HCT116 (cell line): Measurements from ENCODE around the gene CTU2. TPM values are rescaled to one million over a fixed set of nuclear protein-coding genes. Genes with fewer than 3 reads are reported as not detected.

ENCODE experiments used
- ATAC-seq: fragments of 200-7000 bp; cut with Tn5 transposase; 2 replicates; pipeline ENCODE4 v1.9.1; 2020; ENCODE audit warnings: mild to moderate bottlenecking, moderate library complexity
- BruUV-seq: library from RNA; stranded (reverse); fragments of 400-500 nt; replicated peaks from 2 replicates; lab custom pipeline; 2021; lab: Mats Ljungman, UMichigan
- CTCF ChIA-PET: fragments of 300-600 bp; sonication (Branson Sonifier 250); formaldehyde crosslinking; loops from one replicate; lab custom pipeline; 2021; ENCODE audit warnings: antibody characterized with exemption; lab: Charles Lee
- POLR2A ChIA-PET: fragments of 300-600, 350-600 bp; sonication (Branson Sonifier 250); formaldehyde crosslinking; loops from one replicate; lab custom pipeline; 2021; ENCODE audit warnings: antibody characterized with exemption; lab: Charles Lee
- RAD21 ChIA-PET, 2 experiments: fragments of 300-600 bp; sonication (Branson Sonifier 250); formaldehyde crosslinking; loops; one replicate each; lab custom pipeline; 2023; ENCODE audit warnings: low total read pairs in 2 of 2; ENCODE audit not compliant: uncharacterized antibody in 2 of 2, unreplicated experiment in 2 of 2, low non-redundant PET in 1 of 2; lab: Charles Lee
- DNase-seq: peaks from one replicate; pipeline ENCODE4 v3.0.0-alpha.2; 2010; ENCODE audit warnings: low read depth, low spot score
- H2AFZ ChIP-seq: fragments of 200-600 bp; shearing (Covaris generic), sonication (generic); 2 replicates; pipeline ENCODE4 v1.6.1; 2017; ENCODE audit warnings: low read depth, mixed run types, mixed read lengths, antibody characterized with exemption, low read length; ENCODE audit not compliant: poor library complexity, severe bottlenecking
- H3K27ac ChIP-seq: 2 replicates; pipeline ENCODE4 v1.5.1; 2012; ENCODE audit warnings: low read depth, low read length
- H3K27me3 ChIP-seq: fragments of 200-600 bp; sonication (generic); 2 replicates; pipeline ENCODE4 v1.6.1; 2016; ENCODE audit warnings: mixed run types, low read length, mixed read lengths; ENCODE audit not compliant: insufficient read depth
- H3K36me3 ChIP-seq, 2 experiments: fragments of 200-500 bp in 1 of 2; fragments of 200-600 bp in 1 of 2; sonication (Bioruptor generic) in 1 of 2; sonication (generic) in 1 of 2; 2 replicates each; pipeline versions ENCODE4 v1.5.1 to v1.6.1; 2014 to 2016; ENCODE audit warnings: low read length in 2 of 2, inconsistent platforms in 1 of 2, mixed read lengths in 1 of 2, mixed run types in 1 of 2; ENCODE audit not compliant: insufficient read depth in 2 of 2, control insufficient read depth in 1 of 2
- H3K4me1 ChIP-seq, 2 experiments: fragments of 200-600 bp in 1 of 2; sonication (generic) in 1 of 2; 2 replicates each; pipeline versions ENCODE4 v1.5.1 to v1.6.1; 2012 to 2017; ENCODE audit warnings: low read length in 2 of 2, inconsistent platforms in 1 of 2, mild to moderate bottlenecking in 1 of 2, mixed read lengths in 1 of 2, mixed run types in 1 of 2, moderate library complexity in 1 of 2; ENCODE audit not compliant: insufficient read depth in 2 of 2, control insufficient read depth in 1 of 2
- H3K4me2 ChIP-seq: fragments of 200-600 bp; sonication (generic); 2 replicates; pipeline ENCODE4 v1.6.1; 2017; ENCODE audit warnings: mixed run types, low read length, mixed read lengths
- H3K4me3 ChIP-seq, 2 experiments: fragments of 200-600 bp in 1 of 2; sonication (generic) in 1 of 2; replicated peaks in 1 of 2; 2 replicates each; pipeline ENCODE4 v1.5.1; 2011 to 2016; ENCODE audit warnings: low read length in 2 of 2, control low read depth in 1 of 2, low read depth in 1 of 2, mild to moderate bottlenecking in 1 of 2, mixed read lengths in 1 of 2, mixed run types in 1 of 2
- H3K79me2 ChIP-seq: fragments of 200-600 bp; sonication (generic); 2 replicates; pipeline ENCODE4 v1.6.1; 2017; ENCODE audit warnings: mild to moderate bottlenecking, mixed run types, low read length, moderate library complexity, mixed read lengths; ENCODE audit not compliant: insufficient read depth
- H3K9ac ChIP-seq: fragments of 200-600 bp; sonication (generic); 2 replicates; pipeline ENCODE4 v1.6.1; 2016; ENCODE audit warnings: low read length, mixed read lengths
- H3K9me2 ChIP-seq: fragments of 200-600 bp; sonication (generic), shearing (Covaris generic); 2 replicates; pipeline ENCODE4 v1.6.1; 2017; ENCODE audit warnings: mixed run types, mild to moderate bottlenecking, moderate library complexity; ENCODE audit not compliant: insufficient read depth
- H3K9me3 ChIP-seq, 2 experiments: fragments of 200-500 bp in 1 of 2; fragments of 200-600 bp in 1 of 2; sonication (Bioruptor generic) in 1 of 2; sonication (generic) in 1 of 2; 2 replicates each; pipeline ENCODE4 v1.6.1; 2014 to 2017; ENCODE audit warnings: low read length in 2 of 2, mixed read lengths in 2 of 2, inconsistent platforms in 1 of 2, low read depth in 1 of 2, mild to moderate bottlenecking in 1 of 2, mixed run types in 1 of 2, moderate library complexity in 1 of 2; ENCODE audit not compliant: control insufficient read depth in 1 of 2, insufficient read depth in 1 of 2
- H4K20me1 ChIP-seq: fragments of 200-600 bp; sonication (generic), shearing (Covaris generic); 2 replicates; pipeline ENCODE4 v1.6.1; 2017; ENCODE audit warnings: mixed run types, mild to moderate bottlenecking, moderate library complexity; ENCODE audit not compliant: insufficient read depth
- ATF3 ChIP-seq: IDR thresholded peaks from 2 replicates; pipeline ENCODE4 v1.6.1; 2012
- CBX3 ChIP-seq: IDR thresholded peaks from 2 replicates; pipeline ENCODE4 v1.6.1; 2012; ENCODE audit warnings: low read depth
- CEBPB ChIP-seq: IDR thresholded peaks from 2 replicates; pipeline ENCODE4 v1.6.1; 2012; ENCODE audit warnings: low read depth
- CTCF ChIP-seq, 3 experiments: fragments of 200-600 bp in 1 of 3; sonication (generic) in 1 of 3; IDR thresholded peaks in 2 of 3; conservative IDR thresholded peaks in 1 of 3; 2 replicates each; pipeline ENCODE4 v1.5.1; 2012 to 2017; ENCODE audit warnings: low read depth in 2 of 3, low read length in 2 of 3, antibody characterized with exemption in 1 of 3, borderline replicate concordance in 1 of 3, control low read depth in 1 of 3, mild to moderate bottlenecking in 1 of 3, mixed read lengths in 1 of 3, mixed run types in 1 of 3, moderate library complexity in 1 of 3; ENCODE audit not compliant: insufficient read depth in 1 of 3
- EGR1 ChIP-seq: IDR thresholded peaks from 2 replicates; pipeline ENCODE4 v1.6.1; 2012; ENCODE audit warnings: low read depth
- ELF1 ChIP-seq: IDR thresholded peaks from 2 replicates; pipeline ENCODE4 v1.6.1; 2012; ENCODE audit warnings: low read depth, borderline replicate concordance
- EZH2 ChIP-seq: fragments of 200-600 bp; sonication (generic); IDR thresholded peaks from 2 replicates; pipeline ENCODE4 v1.6.1; 2017; ENCODE audit warnings: antibody characterized with exemption, mixed run types
- EZH2phosphoT487 ChIP-seq: fragments of 200-600 bp; IDR thresholded peaks from 2 replicates; pipeline ENCODE4 v1.6.1; 2018; ENCODE audit warnings: antibody characterized with exemption, borderline replicate concordance
- JUND ChIP-seq: IDR thresholded peaks from 2 replicates; pipeline ENCODE4 v1.6.1; 2012
- POLR2A ChIP-seq: IDR thresholded peaks from 2 replicates; pipeline ENCODE4 v1.7.0; 2011; ENCODE audit warnings: borderline replicate concordance; ENCODE audit not compliant: insufficient read depth, insufficient read length; ENCODE audit errors: extremely low read depth
- RAD21 ChIP-seq: IDR thresholded peaks from 2 replicates; pipeline ENCODE4 v1.6.1; 2012; ENCODE audit warnings: low read depth, mild to moderate bottlenecking
- SIN3A ChIP-seq: IDR thresholded peaks from 2 replicates; pipeline ENCODE4 v1.6.1; 2012; ENCODE audit warnings: low read depth
- SP1 ChIP-seq: IDR thresholded peaks from 2 replicates; pipeline ENCODE4 v1.6.1; 2012; ENCODE audit warnings: low read depth
- SRF ChIP-seq: IDR thresholded peaks from 2 replicates; pipeline ENCODE4 v1.6.1; 2012; ENCODE audit warnings: low read depth
- TCF7L2 ChIP-seq: IDR thresholded peaks from 2 replicates; pipeline ENCODE4 v1.7.0; 2011; ENCODE audit warnings: borderline replicate concordance, inconsistent platforms; ENCODE audit not compliant: insufficient read depth, insufficient read length; ENCODE audit errors: extremely low read depth
- YY1 ChIP-seq: IDR thresholded peaks from 2 replicates; pipeline ENCODE4 v1.6.1; 2011; ENCODE audit warnings: low read length, low read depth, moderate library complexity, mild to moderate bottlenecking; ENCODE audit not compliant: insufficient replicate concordance; ENCODE audit errors: extremely low read depth
- ZFX ChIP-seq: fragments of 450-650 bp; IDR thresholded peaks from 2 replicates; pipeline ENCODE4 v1.6.1; 2017
- ZNF274 ChIP-seq: fragments of 200-500 bp; sonication (Bioruptor generic); IDR thresholded peaks from 2 replicates; pipeline ENCODE4 v1.6.1; 2014; ENCODE audit warnings: mild to moderate bottlenecking, low read depth, low read length, inconsistent platforms
- intact Hi-C: fragments of 100-400 bp; cut with micrococcal nuclease; formaldehyde crosslinking; loops from 2 replicates; pipeline ENCODE4 v1.10.0; 2022
- total RNA-seq: library from RNA; stranded (reverse); gene quantifications from one replicate; pipeline ENCODE4 v1.2.1, GENCODE V29; 2021; ENCODE audit not compliant: unreplicated experiment
- TF ChIP-seq, protein P1 (sequence below): IDR thresholded peaks from 2 replicates; pipeline ENCODE4 v1.6.1; 2012; ENCODE audit warnings: low read depth
- TF ChIP-seq, protein P2 (sequence below): IDR thresholded peaks from 2 replicates; pipeline ENCODE4 v1.6.1; 2012

Gene CTU2
- total RNA-seq, 1 experiment from 2014 or later: 71.3 TPM

- Histone ChIP-seq H3K9me3 (no peaks in the 10 kb centered on the region), H3K4me1 (peaks cover 0 to 14% of the 10 kb centered on the region in 2 experiments; a peak in 1 of 4 replicates), H3K79me2 (peaks cover 38% of the 10 kb centered on the region), H3K9me2 (no peaks in the 10 kb centered on the region), H3K36me3 (peaks cover 13 to 58% of the 10 kb centered on the region in 2 experiments; a peak in 3 of 4 replicates), H3K27me3 (no peaks in the 10 kb centered on the region), H3K9ac (no peak overlapping the region), H2AFZ (no peak overlapping the region), H3K4me3 (no peak overlapping the region), H4K20me1 (peaks cover 5% of the 10 kb centered on the region; the same call in 1 of the 2 replicates), H3K27ac (peak overlapping the region; percentile 25; the same call in 1 of the 2 replicates), H3K4me2 (no peak overlapping the region)
- POLR2A ChIA-PET: no interaction called here
- RAD21 ChIA-PET: no interaction called here
- intact Hi-C loops: loop anchor here (5.0 kb wide), 2 partner anchors 63 to 478 kb away; partner anchors contain the start of genes CDT1 and ZNF778
- no peak for ATAC-seq
- CTCF ChIA-PET: no interaction called here
- DNase-seq: no peak
- TF ChIP-seq ATF3: no peak
- TF ChIP-seq EZH2: no peak
- TF ChIP-seq EZH2phosphoT487: no peak
- TF ChIP-seq, protein P1, sequence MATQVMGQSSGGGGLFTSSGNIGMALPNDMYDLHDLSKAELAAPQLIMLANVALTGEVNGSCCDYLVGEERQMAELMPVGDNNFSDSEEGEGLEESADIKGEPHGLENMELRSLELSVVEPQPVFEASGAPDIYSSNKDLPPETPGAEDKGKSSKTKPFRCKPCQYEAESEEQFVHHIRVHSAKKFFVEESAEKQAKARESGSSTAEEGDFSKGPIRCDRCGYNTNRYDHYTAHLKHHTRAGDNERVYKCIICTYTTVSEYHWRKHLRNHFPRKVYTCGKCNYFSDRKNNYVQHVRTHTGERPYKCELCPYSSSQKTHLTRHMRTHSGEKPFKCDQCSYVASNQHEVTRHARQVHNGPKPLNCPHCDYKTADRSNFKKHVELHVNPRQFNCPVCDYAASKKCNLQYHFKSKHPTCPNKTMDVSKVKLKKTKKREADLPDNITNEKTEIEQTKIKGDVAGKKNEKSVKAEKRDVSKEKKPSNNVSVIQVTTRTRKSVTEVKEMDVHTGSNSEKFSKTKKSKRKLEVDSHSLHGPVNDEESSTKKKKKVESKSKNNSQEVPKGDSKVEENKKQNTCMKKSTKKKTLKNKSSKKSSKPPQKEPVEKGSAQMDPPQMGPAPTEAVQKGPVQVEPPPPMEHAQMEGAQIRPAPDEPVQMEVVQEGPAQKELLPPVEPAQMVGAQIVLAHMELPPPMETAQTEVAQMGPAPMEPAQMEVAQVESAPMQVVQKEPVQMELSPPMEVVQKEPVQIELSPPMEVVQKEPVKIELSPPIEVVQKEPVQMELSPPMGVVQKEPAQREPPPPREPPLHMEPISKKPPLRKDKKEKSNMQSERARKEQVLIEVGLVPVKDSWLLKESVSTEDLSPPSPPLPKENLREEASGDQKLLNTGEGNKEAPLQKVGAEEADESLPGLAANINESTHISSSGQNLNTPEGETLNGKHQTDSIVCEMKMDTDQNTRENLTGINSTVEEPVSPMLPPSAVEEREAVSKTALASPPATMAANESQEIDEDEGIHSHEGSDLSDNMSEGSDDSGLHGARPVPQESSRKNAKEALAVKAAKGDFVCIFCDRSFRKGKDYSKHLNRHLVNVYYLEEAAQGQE: no peak
- TF ChIP-seq CBX3: no peak
- no peak for TF ChIP-seq SIN3A
- no peak for TF ChIP-seq YY1
- TF ChIP-seq TCF7L2: no peak
- no peak for TF ChIP-seq CEBPB
- TF ChIP-seq RAD21: no peak
- no peak for TF ChIP-seq ZNF274
- no peak for TF ChIP-seq SRF
- TF ChIP-seq POLR2A: no peak
- TF ChIP-seq ZFX: no peak
- no peak for TF ChIP-seq EGR1
- TF ChIP-seq ELF1: no peak
- TF ChIP-seq JUND: no peak
- TF ChIP-seq CTCF (IDR thresholded peaks at IDR 0.05 in 2 of 3, conservative IDR thresholded peaks at IDR 0.05 in 1 of 3; ENCODE audit: borderline replicate concordance in 1 of 3, insufficient read depth in 1 of 3, low read depth in 2 of 3, low read length in 2 of 3): no peak
- TF ChIP-seq, protein P2, sequence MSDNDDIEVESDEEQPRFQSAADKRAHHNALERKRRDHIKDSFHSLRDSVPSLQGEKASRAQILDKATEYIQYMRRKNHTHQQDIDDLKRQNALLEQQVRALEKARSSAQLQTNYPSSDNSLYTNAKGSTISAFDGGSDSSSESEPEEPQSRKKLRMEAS: no peak
- TF ChIP-seq SP1: no peak
- BruUV-seq: no TSS peak
Observed at GRCh38 chr16:88739139-88739976, 33.1 kb downstream of the CTU2 start.
